GM12878 (cell line): Measurements from ENCODE around the gene PTS. TPM values are rescaled to one million over a fixed set of nuclear protein-coding genes. Genes with fewer than 3 reads are reported as not detected.

Experiments
- ATAC-seq: fragments of 200-7000 bp; cut with Tn5 transposase; 3 replicates; pipeline ENCODE4 v1.9.1; 2020; ENCODE audit warnings: mild to moderate bottlenecking, moderate library complexity
- BruUV-seq: library from RNA; stranded (reverse); fragments of 400-500 nt; replicated peaks from 2 replicates; lab custom pipeline; 2021; lab: Mats Ljungman, UMichigan
- CTCF ChIA-PET: fragments of 300-600 bp; sonication (Branson Sonifier 250); formaldehyde crosslinking; extraction: SDS; loops from one replicate; lab custom pipeline; 2021; ENCODE audit warnings: inconsistent platforms; lab: Yijun Ruan, JAX
- POLR2A ChIA-PET: fragments of 350-600 bp; formaldehyde crosslinking; extraction: SDS; loops from one replicate; lab custom pipeline; 2021; ENCODE audit warnings: inconsistent platforms; lab: Charles Lee
- RAD21 ChIA-PET: fragments of 300-600 bp; sonication (Branson Sonifier 250); formaldehyde crosslinking; loops from one replicate; lab custom pipeline; 2023; ENCODE audit warnings: antibody characterized with exemption; ENCODE audit not compliant: unreplicated experiment; lab: Charles Lee
- SMC1A ChIA-PET: fragments of 300-600 bp; sonication (Branson Sonifier 250); formaldehyde crosslinking; loops from one replicate; lab custom pipeline; 2023; ENCODE audit not compliant: unreplicated experiment, uncharacterized antibody; lab: Charles Lee
- DNase-seq: peaks from one replicate; pipeline ENCODE4 v3.0.0-alpha.2; 2011; ENCODE audit warnings: low read depth, low spot score
- FAIRE-seq: peaks from 3 replicates; lab custom pipeline; 2011; peaks lifted over from hg19 to GRCh38; lab: Jason Lieb, UNC
- H2AFZ ChIP-seq: 2 replicates; pipeline ENCODE4 v1.6.0; 2011; ENCODE audit warnings: low read depth, low read length, control low read depth; ENCODE audit not compliant: control insufficient read depth
- H3K27ac ChIP-seq: 2 replicates; pipeline ENCODE4 v1.5.1; 2011; ENCODE audit warnings: control low read depth; ENCODE audit not compliant: control insufficient read depth, insufficient read depth
- H3K27me3 ChIP-seq, 2 experiments: replicated peaks in 1 of 2; 2 replicates each; pipeline versions ENCODE4 v1.6.0 to v1.6.1; 2011; ENCODE audit warnings: low read length in 1 of 2; ENCODE audit not compliant: control insufficient read depth in 2 of 2, insufficient read depth in 2 of 2
- H3K36me3 ChIP-seq, 2 experiments: 2 replicates each; pipeline ENCODE4 v1.5.1; 2011; ENCODE audit warnings: low read length in 1 of 2; ENCODE audit not compliant: control insufficient read depth in 2 of 2, insufficient read depth in 2 of 2
- H3K4me1 ChIP-seq: 2 replicates; pipeline ENCODE4 v1.6.1; 2011; ENCODE audit warnings: mild to moderate bottlenecking, low read length, moderate library complexity, mixed read lengths; ENCODE audit not compliant: control insufficient read depth, insufficient read depth
- H3K4me2 ChIP-seq: 2 replicates; pipeline ENCODE4 v1.6.0; 2011; ENCODE audit warnings: control low read depth; ENCODE audit not compliant: control insufficient read depth, insufficient read depth
- H3K4me3 ChIP-seq: fragments of 200-600 bp; sonication (generic); 2 replicates; pipeline ENCODE4 v1.5.1; 2016
- H3K79me2 ChIP-seq: 2 replicates; pipeline ENCODE4 v1.6.0; 2011; ENCODE audit warnings: low read length; ENCODE audit not compliant: control insufficient read depth, insufficient read depth
- H3K9ac ChIP-seq: 2 replicates; pipeline ENCODE4 v1.8.0; 2011; ENCODE audit warnings: low read length, control low read depth, mixed read lengths; ENCODE audit not compliant: control insufficient read depth, insufficient read depth
- H3K9me3 ChIP-seq: replicated peaks from 3 replicates; pipeline ENCODE4 v1.5.1; 2011; ENCODE audit warnings: mild to moderate bottlenecking, low read length; ENCODE audit not compliant: control insufficient read depth, insufficient read depth
- H4K20me1 ChIP-seq: 2 replicates; pipeline ENCODE4 v1.6.0; 2011; ENCODE audit not compliant: control insufficient read depth, insufficient read depth
- GABPA ChIP-seq: IDR thresholded peaks from 2 replicates; pipeline ENCODE4 v1.6.1; 2014; ENCODE audit warnings: antibody characterized with exemption, low read depth, mild to moderate bottlenecking, inconsistent platforms
- NR2F1 ChIP-seq: fragments of 450-650 bp; conservative IDR thresholded peaks from 2 replicates; pipeline ENCODE4 v1.6.1; 2017; ENCODE audit warnings: mild to moderate bottlenecking
- RUNX3 ChIP-seq: IDR thresholded peaks from 2 replicates; pipeline ENCODE4 v1.6.1; 2012; ENCODE audit warnings: low read length, inconsistent platforms
- SRF ChIP-seq, 2 experiments: IDR thresholded peaks; 2 replicates each; pipeline ENCODE4 v1.6.1; 2011; ENCODE audit warnings: low read depth in 2 of 2, low read length in 2 of 2, mild to moderate bottlenecking in 1 of 2, moderate library complexity in 1 of 2
- WGBS: methylation state at CpG from one replicate; pipeline ENCODE4 v1.1.6; 2016; ENCODE audit warnings: low lambda C conversion rate; ENCODE audit not compliant: insufficient replicate concordance, insufficient coverage; ENCODE audit errors: missing lambda C conversion rate; 5-methylcytosine and 5-hydroxymethylcytosine counted together
- in situ Hi-C: fragments of 300-500 bp; cut with MboI; formaldehyde crosslinking; loops from 9 replicates; pipeline ENCODE4 v1.14.3; 2018; ENCODE audit warnings: mixed read lengths
- intact Hi-C: fragments of 100-400 bp; cut with micrococcal nuclease; formaldehyde crosslinking; loops from one replicate; pipeline ENCODE4 v1.14.2; 2022; ENCODE audit not compliant: unreplicated experiment
- polyA plus RNA-seq, 11 experiments: library from polyadenylated mRNA; depleted of rRNA in 4 of 11; unstranded in 6 of 11; stranded (reverse) in 5 of 11; fragments of >200 nt; fragmentation: Nextera tagmentation in 4 of 11; fragmentation: Illumina TruSeq in 1 of 11; extraction: Ambion mirVana in 4 of 11; extraction: Trizol in 1 of 11; gene quantifications; 1 replicate in 1 of 11; 2 replicates in 10 of 11; pipeline versions ENCODE4 v1.2.1 to v1.2.3, GENCODE V29; 2011 to 2016; ENCODE audit warnings: inconsistent platforms in 2 of 11, missing spikeins in 2 of 11, low read depth in 1 of 11
- total RNA-seq, 4 experiments: library from RNA; depleted of rRNA in 3 of 4; stranded (reverse); fragments of >200 nt in 3 of 4; fragmentation: Illumina TruSeq in 1 of 4; extraction: Trizol in 1 of 4; gene quantifications; 2 replicates each; pipeline versions ENCODE4 v1.2.1 to v1.2.3, GENCODE V29; 2013 to 2021
- TF ChIP-seq, protein P1 (sequence below): fragments of 450-650 bp; IDR thresholded peaks from 2 replicates; pipeline ENCODE4 v1.6.1; 2016; ENCODE audit warnings: mild to moderate bottlenecking
- TF ChIP-seq, protein P2 (sequence below): fragments of 450-650 bp; conservative IDR thresholded peaks from 2 replicates; pipeline ENCODE4 v1.6.1; 2017; ENCODE audit warnings: mild to moderate bottlenecking, moderate library complexity
- TF ChIP-seq, protein P3 (sequence below): IDR thresholded peaks from 2 replicates; pipeline ENCODE4 v1.6.1; 2012; ENCODE audit warnings: low read depth, low read length, improper control_type of control experiment

The PTS gene
- total and polyA plus RNA-seq, 10 of the 15 experiments (the other 5 are each of a cell fraction or from before 2014, with no cell fraction given), result 11.7 to 47.6 (median 15.5) TPM

DNA sequence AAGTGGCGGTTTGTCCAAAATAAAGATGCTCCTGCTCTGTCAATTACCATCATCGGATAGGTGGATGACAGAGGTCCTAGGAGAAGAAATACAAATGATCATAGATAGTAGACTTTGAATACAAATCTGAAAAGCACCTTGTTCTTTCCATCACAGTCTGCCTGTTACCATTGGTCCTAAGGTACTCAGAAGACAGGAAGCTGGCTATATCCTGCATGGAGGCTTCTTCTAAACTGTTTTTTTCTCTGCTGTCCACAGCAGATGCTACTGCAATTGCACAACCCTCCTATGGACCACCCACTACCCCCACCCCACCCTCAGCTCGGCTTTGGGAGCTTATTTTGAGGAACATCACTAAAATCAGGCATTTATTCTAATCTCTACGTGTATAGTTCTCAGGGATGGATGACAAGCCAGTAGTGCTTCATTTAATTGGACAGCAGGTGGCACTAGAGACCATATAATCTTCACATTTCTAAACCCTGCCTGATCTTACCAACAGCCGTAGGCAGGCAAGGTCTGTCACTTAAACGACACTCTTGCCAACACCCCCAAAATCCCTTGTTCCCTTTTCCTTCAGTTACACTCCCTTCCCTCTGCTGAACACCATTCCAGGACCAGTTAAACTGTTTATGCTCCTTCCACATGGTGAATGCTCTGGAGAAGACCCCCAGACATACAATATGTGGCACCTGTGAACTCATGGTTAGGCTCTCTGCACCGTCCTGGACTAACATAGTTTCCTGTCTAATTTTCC, 6.6 kb upstream of the PTS start (continued):
- TF ChIP-seq, protein P1, sequence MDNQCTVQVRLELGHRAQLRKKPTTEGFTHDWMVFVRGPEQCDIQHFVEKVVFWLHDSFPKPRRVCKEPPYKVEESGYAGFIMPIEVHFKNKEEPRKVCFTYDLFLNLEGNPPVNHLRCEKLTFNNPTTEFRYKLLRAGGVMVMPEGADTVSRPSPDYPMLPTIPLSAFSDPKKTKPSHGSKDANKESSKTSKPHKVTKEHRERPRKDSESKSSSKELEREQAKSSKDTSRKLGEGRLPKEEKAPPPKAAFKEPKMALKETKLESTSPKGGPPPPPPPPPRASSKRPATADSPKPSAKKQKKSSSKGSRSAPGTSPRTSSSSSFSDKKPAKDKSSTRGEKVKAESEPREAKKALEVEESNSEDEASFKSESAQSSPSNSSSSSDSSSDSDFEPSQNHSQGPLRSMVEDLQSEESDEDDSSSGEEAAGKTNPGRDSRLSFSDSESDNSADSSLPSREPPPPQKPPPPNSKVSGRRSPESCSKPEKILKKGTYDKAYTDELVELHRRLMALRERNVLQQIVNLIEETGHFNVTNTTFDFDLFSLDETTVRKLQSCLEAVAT, result no peak

DNA sequence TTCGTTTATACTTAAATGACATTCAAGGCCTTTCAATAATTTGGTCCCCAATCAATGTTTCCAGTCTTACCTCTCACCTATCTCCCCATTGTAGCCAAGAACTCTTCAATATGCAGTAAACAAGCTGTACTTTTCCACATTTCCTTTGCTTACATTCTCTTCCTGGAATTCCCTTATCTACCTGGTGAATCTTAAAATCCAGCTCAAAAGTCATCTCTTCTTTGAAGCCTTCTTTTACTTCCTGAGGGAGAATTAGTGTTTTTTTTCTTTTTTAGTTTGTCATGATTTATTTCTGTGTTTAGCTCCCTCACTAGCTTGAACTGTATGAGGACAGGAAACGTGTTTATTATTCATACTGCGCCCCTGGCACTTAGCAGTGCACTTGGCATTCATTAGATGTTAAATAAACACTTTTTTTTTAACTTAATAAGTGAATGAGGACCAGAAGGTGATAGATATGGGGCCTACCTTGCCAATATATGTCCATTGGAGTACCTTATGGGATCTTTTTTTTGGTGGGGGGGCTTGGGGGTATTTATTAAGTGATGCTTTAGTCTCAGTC, 4.9 kb upstream of the PTS start:
- H3K9ac ChIP-seq, result no peak overlapping the region
- H3K4me3 ChIP-seq, result no peak overlapping the region
- no TSS peak for BruUV-seq
- ChIA-PET SMC1A (interaction anchor here (0.9 to 13.1 kb wide), 4 partner anchors 21 to 364 kb away, joined by 3 to 161 read pairs (median 4); no protein-coding TSS in a partner anchor), CTCF (interaction anchor here (0.6 to 16.3 kb wide), 12 partner anchors 9 to 1067 kb away, joined by 3 to 314 read pairs (median 4); no protein-coding TSS in a partner anchor), POLR2A (no interaction called here), RAD21 (interaction anchor here (0.8 to 4.3 kb wide), 4 partner anchors 10 to 1069 kb away, joined by 3 to 62 read pairs (median 4); no protein-coding TSS in a partner anchor)
- FAIRE-seq (no peak), DNase-seq (no peak), ATAC-seq (no peak)
- H3K9me3 ChIP-seq, result no peaks in the 10 kb centered on the region
- intact Hi-C loops, result loop anchor here (10.0 kb wide), 2 partner anchors 347 to 573 kb away; partner anchors contain the start of genes ALG9, CFAP68 and FDXACB1
- H4K20me1 ChIP-seq, result no peaks in the 10 kb centered on the region
- no peaks in the 10 kb centered on the region for H3K36me3 ChIP-seq
- TF ChIP-seq SRF (IDR thresholded peaks at IDR 0.05; ENCODE audit: low read depth in 2 of 2, low read length in 2 of 2) (no peak), GABPA (no peak), NR2F1 (no peak), RUNX3 (no peak)
- TF ChIP-seq, protein P2, sequence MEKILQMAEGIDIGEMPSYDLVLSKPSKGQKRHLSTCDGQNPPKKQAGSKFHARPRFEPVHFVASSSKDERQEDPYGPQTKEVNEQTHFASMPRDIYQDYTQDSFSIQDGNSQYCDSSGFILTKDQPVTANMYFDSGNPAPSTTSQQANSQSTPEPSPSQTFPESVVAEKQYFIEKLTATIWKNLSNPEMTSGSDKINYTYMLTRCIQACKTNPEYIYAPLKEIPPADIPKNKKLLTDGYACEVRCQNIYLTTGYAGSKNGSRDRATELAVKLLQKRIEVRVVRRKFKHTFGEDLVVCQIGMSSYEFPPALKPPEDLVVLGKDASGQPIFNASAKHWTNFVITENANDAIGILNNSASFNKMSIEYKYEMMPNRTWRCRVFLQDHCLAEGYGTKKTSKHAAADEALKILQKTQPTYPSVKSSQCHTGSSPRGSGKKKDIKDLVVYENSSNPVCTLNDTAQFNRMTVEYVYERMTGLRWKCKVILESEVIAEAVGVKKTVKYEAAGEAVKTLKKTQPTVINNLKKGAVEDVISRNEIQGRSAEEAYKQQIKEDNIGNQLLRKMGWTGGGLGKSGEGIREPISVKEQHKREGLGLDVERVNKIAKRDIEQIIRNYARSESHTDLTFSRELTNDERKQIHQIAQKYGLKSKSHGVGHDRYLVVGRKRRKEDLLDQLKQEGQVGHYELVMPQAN, result no peak
- TF ChIP-seq, protein P3, sequence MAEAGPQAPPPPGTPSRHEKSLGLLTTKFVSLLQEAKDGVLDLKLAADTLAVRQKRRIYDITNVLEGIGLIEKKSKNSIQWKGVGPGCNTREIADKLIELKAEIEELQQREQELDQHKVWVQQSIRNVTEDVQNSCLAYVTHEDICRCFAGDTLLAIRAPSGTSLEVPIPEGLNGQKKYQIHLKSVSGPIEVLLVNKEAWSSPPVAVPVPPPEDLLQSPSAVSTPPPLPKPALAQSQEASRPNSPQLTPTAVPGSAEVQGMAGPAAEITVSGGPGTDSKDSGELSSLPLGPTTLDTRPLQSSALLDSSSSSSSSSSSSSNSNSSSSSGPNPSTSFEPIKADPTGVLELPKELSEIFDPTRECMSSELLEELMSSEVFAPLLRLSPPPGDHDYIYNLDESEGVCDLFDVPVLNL, result no peak
- no peaks in the 10 kb centered on the region for H3K27me3 ChIP-seq
- 37% methylated on average over 3 of the region's 3 CpGs for WGBS
- in situ Hi-C loops, result loop anchor here (5.0 to 10.0 kb wide), 2 partner anchors 56 to 1063 kb away; no protein-coding TSS in a partner anchor
- H3K4me2 ChIP-seq, result no peak overlapping the region
- no peak overlapping the region for H2AFZ ChIP-seq
- H3K79me2 ChIP-seq, result no peaks in the 10 kb centered on the region; the same call in 1 of the 2 replicates
- no peaks in the 10 kb centered on the region for H3K4me1 ChIP-seq
- no peak overlapping the region for H3K27ac ChIP-seq
